ENCODE results near the gene NAXD.

Gene NAXD

GRCh38 chr13:110634558-110634957 lies 19.2 kb downstream of the NAXD start:
- DNase-seq (ENCODE audit: low read depth in 1 of 2, low spot score in 1 of 2), result no peak
- H3K4me3 ChIP-seq (replicated peaks; ENCODE audit: insufficient read depth, low read length), result no peak overlapping the region
- H3K27ac ChIP-seq (replicated peaks), result no peak overlapping the region
- no peak for TF ChIP-seq GABPA (IDR thresholded peaks at IDR 0.05; ENCODE audit: low read depth)
- no peak for TF ChIP-seq SPI1 (IDR thresholded peaks at IDR 0.05; ENCODE audit: borderline replicate concordance, low read depth)
- TF ChIP-seq POLR2AphosphoS5 (IDR thresholded peaks at IDR 0.05; ENCODE audit: low read depth), result no peak
- no peak for TF ChIP-seq REST (IDR thresholded peaks at IDR 0.05; ENCODE audit: insufficient replicate concordance, low read depth)
- TF ChIP-seq, protein P1, sequence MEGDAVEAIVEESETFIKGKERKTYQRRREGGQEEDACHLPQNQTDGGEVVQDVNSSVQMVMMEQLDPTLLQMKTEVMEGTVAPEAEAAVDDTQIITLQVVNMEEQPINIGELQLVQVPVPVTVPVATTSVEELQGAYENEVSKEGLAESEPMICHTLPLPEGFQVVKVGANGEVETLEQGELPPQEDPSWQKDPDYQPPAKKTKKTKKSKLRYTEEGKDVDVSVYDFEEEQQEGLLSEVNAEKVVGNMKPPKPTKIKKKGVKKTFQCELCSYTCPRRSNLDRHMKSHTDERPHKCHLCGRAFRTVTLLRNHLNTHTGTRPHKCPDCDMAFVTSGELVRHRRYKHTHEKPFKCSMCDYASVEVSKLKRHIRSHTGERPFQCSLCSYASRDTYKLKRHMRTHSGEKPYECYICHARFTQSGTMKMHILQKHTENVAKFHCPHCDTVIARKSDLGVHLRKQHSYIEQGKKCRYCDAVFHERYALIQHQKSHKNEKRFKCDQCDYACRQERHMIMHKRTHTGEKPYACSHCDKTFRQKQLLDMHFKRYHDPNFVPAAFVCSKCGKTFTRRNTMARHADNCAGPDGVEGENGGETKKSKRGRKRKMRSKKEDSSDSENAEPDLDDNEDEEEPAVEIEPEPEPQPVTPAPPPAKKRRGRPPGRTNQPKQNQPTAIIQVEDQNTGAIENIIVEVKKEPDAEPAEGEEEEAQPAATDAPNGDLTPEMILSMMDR (IDR thresholded peaks at IDR 0.05; ENCODE audit: insufficient read depth, low read length), result no peak
- no peaks in the 10 kb centered on the region for H3K27me3 ChIP-seq (ENCODE audit: insufficient read depth, poor library complexity, severe bottlenecking)

GRCh38 chr13:110635405-110636002 lies 20.2 kb downstream of the NAXD start:
- no peak for DNase-seq (ENCODE audit: low read depth in 1 of 2, low spot score in 1 of 2)
- Histone ChIP-seq H3K27me3 (ENCODE audit: insufficient read depth, poor library complexity, severe bottlenecking) (no peaks in the 10 kb centered on the region), H3K27ac (replicated peaks) (no peak overlapping the region), H3K4me3 (replicated peaks; ENCODE audit: insufficient read depth, low read length) (no peak overlapping the region)
- TF ChIP-seq GABPA (IDR thresholded peaks at IDR 0.05; ENCODE audit: low read depth) (no peak), REST (IDR thresholded peaks at IDR 0.05; ENCODE audit: insufficient replicate concordance, low read depth) (no peak), SPI1 (IDR thresholded peaks at IDR 0.05; ENCODE audit: borderline replicate concordance, low read depth) (no peak), POLR2AphosphoS5 (IDR thresholded peaks at IDR 0.05; ENCODE audit: low read depth) (no peak)
- TF ChIP-seq, protein P1 (IDR thresholded peaks at IDR 0.05; ENCODE audit: insufficient read depth, low read length), result no peak

DNA sequence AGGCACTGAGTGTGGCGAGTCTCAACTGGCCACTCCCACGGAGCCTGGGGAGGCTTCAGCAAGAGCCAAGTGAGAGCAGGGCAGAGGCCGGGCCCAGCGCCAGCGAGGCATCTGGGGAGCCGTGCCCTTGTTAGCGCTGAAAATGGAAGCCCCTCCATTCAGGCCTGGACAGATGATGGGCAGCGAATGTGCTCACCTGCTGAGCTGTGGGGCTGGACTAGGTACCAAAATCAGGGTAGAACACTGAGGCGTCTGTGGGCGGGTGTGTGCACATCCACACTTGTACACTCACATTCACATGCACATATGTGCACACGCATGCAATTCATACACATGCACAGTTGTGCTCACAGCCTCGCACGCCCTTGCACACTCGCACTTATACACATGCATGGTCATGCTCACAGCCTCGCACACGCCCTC lies 20.7 kb downstream of the NAXD start:
- Histone ChIP-seq H3K4me3 (replicated peaks; ENCODE audit: insufficient read depth, low read length) (no peak overlapping the region), H3K27me3 (ENCODE audit: insufficient read depth, poor library complexity, severe bottlenecking) (no peaks in the 10 kb centered on the region), H3K27ac (replicated peaks) (no peak overlapping the region)
- TF ChIP-seq GABPA (IDR thresholded peaks at IDR 0.05; ENCODE audit: low read depth) (no peak), REST (IDR thresholded peaks at IDR 0.05; ENCODE audit: insufficient replicate concordance, low read depth) (no peak), POLR2AphosphoS5 (IDR thresholded peaks at IDR 0.05; ENCODE audit: low read depth) (no peak)
- DNase-seq (ENCODE audit: low read depth in 1 of 2, low spot score in 1 of 2), result no peak
